B cell (primary cell): ENCODE measurements around the gene NPSR1. TPM values are rescaled to one million over a fixed set of nuclear protein-coding genes. Genes with fewer than 3 reads are reported as not detected.

ENCODE experiments used
- ATAC-seq: fragments of 200-7000 bp; cut with Tn5 transposase; one replicate; pipeline ENCODE4 v1.10.0; 2021; ENCODE audit warnings: low read depth, mild to moderate bottlenecking, moderate number of reproducible peaks, moderate library complexity
- CTCF ChIA-PET: fragments of 350-600 bp; sonication (Branson Sonifier 250); formaldehyde crosslinking; loops from one replicate; lab custom pipeline; 2021; ENCODE audit warnings: antibody characterized with exemption, inconsistent platforms; lab: Charles Lee
- POLR2A ChIA-PET: fragments of 350-600 bp; sonication (Branson Sonifier 250); formaldehyde crosslinking; loops from one replicate; lab custom pipeline; 2021; ENCODE audit warnings: antibody characterized with exemption; lab: Charles Lee
- DNase-seq: peaks from one replicate; pipeline ENCODE4 v3.0.0; 2013
- H2AFZ ChIP-seq: 2 replicates; pipeline ENCODE4 v1.6.1; 2012; ENCODE audit warnings: mild to moderate bottlenecking, low read depth, low read length; ENCODE audit not compliant: insufficient read depth, poor library complexity, severe bottlenecking
- H3K27ac ChIP-seq, 2 donors: 1 replicate in 1 of 2; 2 replicates in 1 of 2; pipeline ENCODE4 v1.5.1; 2012 to 2013; ENCODE audit warnings: low read length in 2 of 2, mild to moderate bottlenecking in 2 of 2, moderate library complexity in 1 of 2
- H3K27me3 ChIP-seq, 4 experiments: fragments of 200-600 bp in 1 of 4; sonication (generic) in 1 of 4; replicated peaks in 1 of 4; 1 replicate in 2 of 4; 2 replicates in 2 of 4; pipeline versions ENCODE4 v1.6.1 to v1.7.0; 2013 to 2016; ENCODE audit warnings: low read length in 3 of 4, mild to moderate bottlenecking in 2 of 4, mixed read lengths in 1 of 4, moderate library complexity in 1 of 4; ENCODE audit not compliant: insufficient read depth in 4 of 4, control insufficient read depth in 3 of 4; ENCODE audit errors: control extremely low read depth in 1 of 4
- H3K36me3 ChIP-seq, 2 experiments: replicated peaks in 1 of 2; 1 replicate in 1 of 2; 2 replicates in 1 of 2; pipeline versions ENCODE4 v1.6.1 to v1.7.1; 2013; ENCODE audit warnings: low read length in 1 of 2; ENCODE audit not compliant: insufficient read depth in 2 of 2, control insufficient read depth in 1 of 2; ENCODE audit errors: control extremely low read depth in 1 of 2, extremely low read depth in 1 of 2
- H3K4me1 ChIP-seq, 2 donors: fragments of 200-600 bp in 1 of 2; sonication (generic) in 1 of 2; 1 replicate in 1 of 2; 2 replicates in 1 of 2; pipeline versions ENCODE4 v1.5.1 to v1.6.1; 2013 to 2017; ENCODE audit warnings: low read length in 2 of 2; ENCODE audit not compliant: control insufficient read depth in 2 of 2, insufficient read depth in 2 of 2
- H3K4me2 ChIP-seq: replicated peaks from 2 replicates; pipeline ENCODE3; 2012; ENCODE audit warnings: mild to moderate bottlenecking, low read depth, low read length; ENCODE audit not compliant: poor library complexity, severe bottlenecking
- H3K4me3 ChIP-seq, 5 experiments: fragments of 200-600 bp in 1 of 5; sonication (generic) in 1 of 5; 1 replicate in 3 of 5; 2 replicates in 2 of 5; pipeline versions ENCODE4 v1.5.1 to v1.7.0; 2011 to 2016; ENCODE audit warnings: low read length in 4 of 5, mild to moderate bottlenecking in 4 of 5, low read depth in 2 of 5, control low read depth in 1 of 5, moderate library complexity in 1 of 5; ENCODE audit not compliant: insufficient read depth in 1 of 5; ENCODE audit errors: control extremely low read depth in 1 of 5, extremely low read depth in 1 of 5
- H3K79me2 ChIP-seq: fragments of 200-600 bp; sonication (generic); one replicate; pipeline ENCODE4 v1.6.0; 2016; ENCODE audit warnings: low read length; ENCODE audit not compliant: control insufficient read depth, insufficient read depth
- H3K9ac ChIP-seq: fragments of 200-600 bp; sonication (generic); 2 replicates; pipeline ENCODE4 v1.6.1; 2017; ENCODE audit warnings: mild to moderate bottlenecking, low read length, moderate library complexity
- H3K9me3 ChIP-seq, 3 donors: one replicate each; pipeline versions ENCODE4 v1.6.1 to v1.7.1; 2013; ENCODE audit warnings: low read length in 2 of 3; ENCODE audit not compliant: control insufficient read depth in 2 of 3, insufficient read depth in 1 of 3; ENCODE audit errors: control extremely low read depth in 1 of 3
- H4K20me1 ChIP-seq: 2 replicates; pipeline ENCODE4 v1.6.0; 2012; ENCODE audit warnings: mild to moderate bottlenecking, low read length; ENCODE audit not compliant: insufficient read depth, control insufficient read depth, poor library complexity, severe bottlenecking
- H3K27ac Mint-ChIP-seq: one replicate; pipeline ENCODE4 v1.8.0; 2021; ENCODE audit warnings: mixed read lengths
- H3K27me3 Mint-ChIP-seq: one replicate; pipeline ENCODE4 v1.8.0; 2021; ENCODE audit warnings: mixed read lengths
- H3K4me1 Mint-ChIP-seq: one replicate; pipeline ENCODE4 v1.8.0; 2021; ENCODE audit warnings: mixed read lengths
- H3K4me3 Mint-ChIP-seq: one replicate; pipeline ENCODE4 v1.8.0; 2021; ENCODE audit warnings: mixed read lengths
- H3K9me3 Mint-ChIP-seq: one replicate; pipeline ENCODE4 v1.8.0; 2022; ENCODE audit warnings: mixed read lengths; ENCODE audit not compliant: insufficient read depth
- CTCF ChIP-seq: fragments of 200-600 bp; IDR thresholded peaks from one replicate; pipeline ENCODE4 v1.8.0; 2022; ENCODE audit warnings: antibody characterized with exemption, mild to moderate bottlenecking
- EZH2 ChIP-seq: IDR thresholded peaks from 2 replicates; pipeline ENCODE4 v1.6.1; 2012; ENCODE audit warnings: borderline replicate concordance, low read depth, mild to moderate bottlenecking, moderate library complexity, low read length; ENCODE audit not compliant: insufficient read depth, poor library complexity, severe bottlenecking
- WGBS: methylation state at CpG from one replicate; pipeline ENCODE4 v1.1.5; 2013; ENCODE audit warnings: missing lambda C conversion rate; ENCODE audit not compliant: insufficient coverage; 5-methylcytosine and 5-hydroxymethylcytosine counted together
- intact Hi-C: fragments of 100-400 bp; cut with micrococcal nuclease; formaldehyde crosslinking; loops from one replicate; pipeline ENCODE4 v1.10.0; 2022
- polyA plus RNA-seq: library from polyadenylated mRNA; depleted of rRNA; stranded (reverse); fragments of >200 nt; gene quantifications from 2 replicates; pipeline ENCODE4 v1.2.3, GENCODE V29; 2012
- total RNA-seq, 2 donors: library from RNA; stranded (reverse); fragments of 120-200 nt in 1 of 2; gene quantifications; 1 replicate in 1 of 2; 2 replicates in 1 of 2; pipeline versions ENCODE4 v1.2.3 to v1.2.4, GENCODE V29; 2013 to 2022

The NPSR1 gene
- total and polyA plus RNA-seq, 2 donors (not counting 1 experiment from before 2014, with no cell fraction given): not detected

- H3K4me1 ChIP-seq: no peaks in the 10 kb centered on the region
- CTCF ChIA-PET: no interaction called here
- no peak overlapping the region for H3K4me2 ChIP-seq
- peaks cover 9% of the 10 kb centered on the region for H3K27me3 Mint-ChIP-seq
- DNase-seq (no peak), ATAC-seq (no peak)
- no peak overlapping the region for H3K9ac ChIP-seq
- no peaks in the 10 kb centered on the region for H3K36me3 ChIP-seq
- no peaks in the 10 kb centered on the region for H3K9me3 ChIP-seq
- no peaks in the 10 kb centered on the region for H3K4me1 Mint-ChIP-seq
- POLR2A ChIA-PET: no interaction called here
- H2AFZ ChIP-seq: no peak overlapping the region
- H3K9me3 Mint-ChIP-seq: no peaks in the 10 kb centered on the region
- intact Hi-C loops: no loop called here
- WGBS: no CpG with 5 or more reads among the region's 1 CpG
- H3K79me2 ChIP-seq: no peaks in the 10 kb centered on the region
- H3K27ac ChIP-seq: no peak overlapping the region
- H4K20me1 ChIP-seq: no peaks in the 10 kb centered on the region
- TF ChIP-seq EZH2: no peak
- no peaks in the 10 kb centered on the region for H3K27me3 ChIP-seq
- H3K4me3 Mint-ChIP-seq: no peak overlapping the region
- H3K27ac Mint-ChIP-seq: no peak overlapping the region
- no peak overlapping the region for H3K4me3 ChIP-seq
Measured at GRCh38 chr7:34849986-34850385, 192.0 kb downstream of the NPSR1 start.

- ATAC-seq: no peak
- intact Hi-C loops: no loop called here
- POLR2A ChIA-PET: no interaction called here
- no peaks in the 10 kb centered on the region for H3K36me3 ChIP-seq
- no peak overlapping the region for H2AFZ ChIP-seq
- no peak overlapping the region for H3K9ac ChIP-seq
- H3K27ac ChIP-seq: no peak overlapping the region
- no peaks in the 10 kb centered on the region for H3K27me3 ChIP-seq
- no peak for DNase-seq
- no peak overlapping the region for H3K4me2 ChIP-seq
- TF ChIP-seq EZH2: no peak
- TF ChIP-seq CTCF: no peak
- H3K79me2 ChIP-seq: no peaks in the 10 kb centered on the region
- H3K9me3 Mint-ChIP-seq: no peaks in the 10 kb centered on the region
- H3K4me3 ChIP-seq: no peak overlapping the region
- CTCF ChIA-PET: no interaction called here
- WGBS: 70% methylated on average over 4 of the region's 8 CpGs
- H3K4me3 Mint-ChIP-seq: no peak overlapping the region
- no peaks in the 10 kb centered on the region for H4K20me1 ChIP-seq
- no peaks in the 10 kb centered on the region for H3K9me3 ChIP-seq
- H3K27ac Mint-ChIP-seq: no peak overlapping the region
- no peaks in the 10 kb centered on the region for H3K4me1 ChIP-seq
- peaks cover 9% of the 10 kb centered on the region for H3K27me3 Mint-ChIP-seq
- no peaks in the 10 kb centered on the region for H3K4me1 Mint-ChIP-seq
Measured at GRCh38 chr7:34850681-34851080, 192.7 kb downstream of the NPSR1 start.
